ENCODE results near the gene FBXL19. TPM values are rescaled to one million over a fixed set of nuclear protein-coding genes. Genes with fewer than 3 reads are reported as not detected.

FBXL19 gene
- total and polyA plus RNA-seq, 2 of the 13 experiments (the other 11 are each of a cell fraction or from before 2014, with no cell fraction given): 6.0 to 13.7 TPM

DNA sequence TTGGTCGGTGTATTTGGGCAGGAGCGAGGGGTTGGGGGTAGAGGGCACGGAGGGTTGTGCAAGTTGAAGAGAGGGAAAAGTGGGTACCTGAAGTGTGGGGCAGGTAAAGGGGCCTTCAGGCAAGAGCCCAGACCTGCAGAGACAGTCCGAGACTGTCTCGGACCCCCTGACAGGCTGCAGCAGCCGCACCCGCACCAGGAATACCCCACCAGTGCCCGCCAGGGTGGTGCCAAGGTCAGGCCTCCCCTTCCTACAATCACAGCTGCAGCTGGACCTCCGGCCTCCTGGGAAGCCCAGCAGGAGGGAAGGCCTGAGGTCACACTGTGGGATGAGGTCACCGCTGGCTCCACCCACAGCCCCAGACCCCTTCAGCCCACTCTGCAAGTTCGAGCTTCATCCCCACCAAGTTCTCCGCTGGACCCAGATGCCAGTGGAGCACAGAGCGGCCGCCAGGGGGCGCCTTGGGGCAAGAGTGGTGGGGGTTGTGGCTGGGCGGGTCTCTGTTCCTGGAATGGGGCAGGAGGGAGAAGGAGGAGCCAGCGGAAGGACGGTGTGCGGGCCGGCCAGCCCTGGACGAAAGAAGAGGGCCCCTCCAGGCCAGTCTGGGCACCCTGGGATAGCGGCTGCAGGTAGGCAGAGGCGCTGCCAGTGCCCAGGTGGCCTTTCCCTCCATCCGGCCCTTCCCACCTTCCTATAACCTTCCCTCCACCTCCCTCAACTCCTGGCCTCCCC lies 61.5 kb downstream of the FBXL19 start, which contains the start of gene HSD3B7 (continued):
- TF ChIP-seq, protein P1, sequence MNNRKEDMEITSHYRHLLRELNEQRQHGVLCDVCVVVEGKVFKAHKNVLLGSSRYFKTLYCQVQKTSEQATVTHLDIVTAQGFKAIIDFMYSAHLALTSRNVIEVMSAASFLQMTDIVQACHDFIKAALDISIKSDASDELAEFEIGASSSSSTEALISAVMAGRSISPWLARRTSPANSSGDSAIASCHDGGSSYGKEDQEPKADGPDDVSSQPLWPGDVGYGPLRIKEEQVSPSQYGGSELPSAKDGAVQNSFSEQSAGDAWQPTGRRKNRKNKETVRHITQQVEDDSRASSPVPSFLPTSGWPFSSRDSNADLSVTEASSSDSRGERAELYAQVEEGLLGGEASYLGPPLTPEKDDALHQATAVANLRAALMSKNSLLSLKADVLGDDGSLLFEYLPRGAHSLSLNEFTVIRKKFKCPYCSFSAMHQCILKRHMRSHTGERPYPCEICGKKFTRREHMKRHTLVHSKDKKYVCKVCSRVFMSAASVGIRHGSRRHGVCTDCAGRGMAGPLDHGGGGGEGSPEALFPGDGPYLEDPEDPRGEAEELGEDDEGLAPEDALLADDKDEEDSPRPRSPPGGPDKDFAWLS (CRISPR knock-in tag; IDR thresholded peaks at IDR 0.05; ENCODE audit: borderline replicate concordance): no peak
- TF ChIP-seq NFE2 (CRISPR knock-in tag; IDR thresholded peaks at IDR 0.05) (no peak), ZNF136 (CRISPR knock-in tag; IDR thresholded peaks at IDR 0.05; ENCODE audit: low read depth) (no peak), NR2F2 (IDR thresholded peaks at IDR 0.05; ENCODE audit: borderline replicate concordance, low read depth) (peak; percentile 57; the same call in 1 of the 2 replicates), TCF7L2 (IDR thresholded peaks at IDR 0.05; ENCODE audit: low read depth, low read length) (no peak), JUNB (CRISPR knock-in tag; IDR thresholded peaks at IDR 0.05; ENCODE audit: borderline replicate concordance) (no peak), SAP130 (CRISPR knock-in tag; IDR thresholded peaks at IDR 0.05; ENCODE audit: low read depth) (0 out of 2 replicates have a peak, but pooled peaks have one; percentile 55), THAP11 (CRISPR knock-in tag; IDR thresholded peaks at IDR 0.05) (no peak), MEIS1 (CRISPR knock-in tag; IDR thresholded peaks at IDR 0.05; ENCODE audit: borderline replicate concordance) (no peak; the same call in 1 of the 2 replicates), HCFC1 (IDR thresholded peaks at IDR 0.05; ENCODE audit: low read depth, low read length) (no peak), SPEN (CRISPR knock-in tag; IDR thresholded peaks at IDR 0.05; ENCODE audit: low read depth) (no peak; the same call in 1 of the 2 replicates), NFIC (IDR thresholded peaks at IDR 0.05; ENCODE audit: low read length) (no peak), SATB2 (CRISPR knock-in tag; IDR thresholded peaks at IDR 0.05) (no peak), RORA (CRISPR knock-in tag; IDR thresholded peaks at IDR 0.05) (no peak), STAG1 (CRISPR knock-in tag; IDR thresholded peaks at IDR 0.05) (peak; percentile 93), TRIM24 (CRISPR knock-in tag; IDR thresholded peaks at IDR 0.05) (0 out of 2 replicates have a peak, but pooled peaks have one; percentile 23), SSRP1 (CRISPR knock-in tag; IDR thresholded peaks at IDR 0.05) (no peak; the same call in 1 of the 2 replicates), THYN1 (CRISPR knock-in tag; IDR thresholded peaks at IDR 0.05; ENCODE audit: borderline replicate concordance, low read depth) (no peak), ZFYVE20 (CRISPR knock-in tag; IDR thresholded peaks at IDR 0.05; ENCODE audit: borderline replicate concordance, low read depth) (no peak), FOXM1 (CRISPR knock-in tag; IDR thresholded peaks at IDR 0.05) (no peak), HOXD1 (CRISPR knock-in tag; IDR thresholded peaks at IDR 0.05) (no peak)
- TF ChIP-seq, protein P2, sequence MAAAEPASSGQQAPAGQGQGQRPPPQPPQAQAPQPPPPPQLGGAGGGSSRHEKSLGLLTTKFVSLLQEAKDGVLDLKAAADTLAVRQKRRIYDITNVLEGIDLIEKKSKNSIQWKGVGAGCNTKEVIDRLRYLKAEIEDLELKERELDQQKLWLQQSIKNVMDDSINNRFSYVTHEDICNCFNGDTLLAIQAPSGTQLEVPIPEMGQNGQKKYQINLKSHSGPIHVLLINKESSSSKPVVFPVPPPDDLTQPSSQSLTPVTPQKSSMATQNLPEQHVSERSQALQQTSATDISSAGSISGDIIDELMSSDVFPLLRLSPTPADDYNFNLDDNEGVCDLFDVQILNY (CRISPR knock-in tag; conservative IDR thresholded peaks at IDR 0.05): no peak
- TF ChIP-seq, protein P3, sequence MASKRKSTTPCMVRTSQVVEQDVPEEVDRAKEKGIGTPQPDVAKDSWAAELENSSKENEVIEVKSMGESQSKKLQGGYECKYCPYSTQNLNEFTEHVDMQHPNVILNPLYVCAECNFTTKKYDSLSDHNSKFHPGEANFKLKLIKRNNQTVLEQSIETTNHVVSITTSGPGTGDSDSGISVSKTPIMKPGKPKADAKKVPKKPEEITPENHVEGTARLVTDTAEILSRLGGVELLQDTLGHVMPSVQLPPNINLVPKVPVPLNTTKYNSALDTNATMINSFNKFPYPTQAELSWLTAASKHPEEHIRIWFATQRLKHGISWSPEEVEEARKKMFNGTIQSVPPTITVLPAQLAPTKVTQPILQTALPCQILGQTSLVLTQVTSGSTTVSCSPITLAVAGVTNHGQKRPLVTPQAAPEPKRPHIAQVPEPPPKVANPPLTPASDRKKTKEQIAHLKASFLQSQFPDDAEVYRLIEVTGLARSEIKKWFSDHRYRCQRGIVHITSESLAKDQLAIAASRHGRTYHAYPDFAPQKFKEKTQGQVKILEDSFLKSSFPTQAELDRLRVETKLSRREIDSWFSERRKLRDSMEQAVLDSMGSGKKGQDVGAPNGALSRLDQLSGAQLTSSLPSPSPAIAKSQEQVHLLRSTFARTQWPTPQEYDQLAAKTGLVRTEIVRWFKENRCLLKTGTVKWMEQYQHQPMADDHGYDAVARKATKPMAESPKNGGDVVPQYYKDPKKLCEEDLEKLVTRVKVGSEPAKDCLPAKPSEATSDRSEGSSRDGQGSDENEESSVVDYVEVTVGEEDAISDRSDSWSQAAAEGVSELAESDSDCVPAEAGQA (IDR thresholded peaks at IDR 0.05; ENCODE audit: low read depth): no peak; the same call in 1 of the 2 replicates
- TF ChIP-seq, protein P3 (CRISPR knock-in tag; IDR thresholded peaks at IDR 0.05; ENCODE audit: borderline replicate concordance): no peak

Measured in HepG2 (cell line).